ENCODE data around the gene CENPV.

DNA sequence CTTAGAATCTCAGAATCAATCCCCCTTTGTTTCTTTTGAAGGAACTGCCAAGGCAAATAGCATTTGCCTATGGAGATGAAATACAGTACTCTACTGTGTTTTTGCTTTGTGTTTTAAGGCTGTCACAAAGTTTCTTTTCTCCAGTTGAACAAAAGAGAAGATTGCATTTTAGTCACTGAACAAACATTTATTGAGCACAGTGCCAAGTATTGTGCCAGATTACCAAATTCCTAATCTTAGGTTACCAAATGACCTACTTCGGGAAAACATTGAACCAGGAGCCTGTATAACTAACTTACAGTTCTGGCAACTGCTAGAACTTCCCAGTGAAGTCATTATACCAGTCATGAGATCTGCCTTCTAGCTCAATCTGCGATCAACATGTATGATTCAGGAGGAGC is 24.7 kb upstream of the CENPV start:
- TF ChIP-seq, protein P1, sequence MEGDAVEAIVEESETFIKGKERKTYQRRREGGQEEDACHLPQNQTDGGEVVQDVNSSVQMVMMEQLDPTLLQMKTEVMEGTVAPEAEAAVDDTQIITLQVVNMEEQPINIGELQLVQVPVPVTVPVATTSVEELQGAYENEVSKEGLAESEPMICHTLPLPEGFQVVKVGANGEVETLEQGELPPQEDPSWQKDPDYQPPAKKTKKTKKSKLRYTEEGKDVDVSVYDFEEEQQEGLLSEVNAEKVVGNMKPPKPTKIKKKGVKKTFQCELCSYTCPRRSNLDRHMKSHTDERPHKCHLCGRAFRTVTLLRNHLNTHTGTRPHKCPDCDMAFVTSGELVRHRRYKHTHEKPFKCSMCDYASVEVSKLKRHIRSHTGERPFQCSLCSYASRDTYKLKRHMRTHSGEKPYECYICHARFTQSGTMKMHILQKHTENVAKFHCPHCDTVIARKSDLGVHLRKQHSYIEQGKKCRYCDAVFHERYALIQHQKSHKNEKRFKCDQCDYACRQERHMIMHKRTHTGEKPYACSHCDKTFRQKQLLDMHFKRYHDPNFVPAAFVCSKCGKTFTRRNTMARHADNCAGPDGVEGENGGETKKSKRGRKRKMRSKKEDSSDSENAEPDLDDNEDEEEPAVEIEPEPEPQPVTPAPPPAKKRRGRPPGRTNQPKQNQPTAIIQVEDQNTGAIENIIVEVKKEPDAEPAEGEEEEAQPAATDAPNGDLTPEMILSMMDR (conservative IDR thresholded peaks at IDR 0.05), result no peak
- TF ChIP-seq ZFX (IDR thresholded peaks at IDR 0.05), result no peak

Data from C4-2B (cell line).